ENCODE results near the gene TBX10. TPM values are rescaled to one million over a fixed set of nuclear protein-coding genes. Genes with fewer than 3 reads are reported as not detected.

Gene TBX10
- total and polyA plus RNA-seq, 2 donors (not counting 3 experiments of a cell fraction or from before 2014, with no cell fraction given): not detected

DNA sequence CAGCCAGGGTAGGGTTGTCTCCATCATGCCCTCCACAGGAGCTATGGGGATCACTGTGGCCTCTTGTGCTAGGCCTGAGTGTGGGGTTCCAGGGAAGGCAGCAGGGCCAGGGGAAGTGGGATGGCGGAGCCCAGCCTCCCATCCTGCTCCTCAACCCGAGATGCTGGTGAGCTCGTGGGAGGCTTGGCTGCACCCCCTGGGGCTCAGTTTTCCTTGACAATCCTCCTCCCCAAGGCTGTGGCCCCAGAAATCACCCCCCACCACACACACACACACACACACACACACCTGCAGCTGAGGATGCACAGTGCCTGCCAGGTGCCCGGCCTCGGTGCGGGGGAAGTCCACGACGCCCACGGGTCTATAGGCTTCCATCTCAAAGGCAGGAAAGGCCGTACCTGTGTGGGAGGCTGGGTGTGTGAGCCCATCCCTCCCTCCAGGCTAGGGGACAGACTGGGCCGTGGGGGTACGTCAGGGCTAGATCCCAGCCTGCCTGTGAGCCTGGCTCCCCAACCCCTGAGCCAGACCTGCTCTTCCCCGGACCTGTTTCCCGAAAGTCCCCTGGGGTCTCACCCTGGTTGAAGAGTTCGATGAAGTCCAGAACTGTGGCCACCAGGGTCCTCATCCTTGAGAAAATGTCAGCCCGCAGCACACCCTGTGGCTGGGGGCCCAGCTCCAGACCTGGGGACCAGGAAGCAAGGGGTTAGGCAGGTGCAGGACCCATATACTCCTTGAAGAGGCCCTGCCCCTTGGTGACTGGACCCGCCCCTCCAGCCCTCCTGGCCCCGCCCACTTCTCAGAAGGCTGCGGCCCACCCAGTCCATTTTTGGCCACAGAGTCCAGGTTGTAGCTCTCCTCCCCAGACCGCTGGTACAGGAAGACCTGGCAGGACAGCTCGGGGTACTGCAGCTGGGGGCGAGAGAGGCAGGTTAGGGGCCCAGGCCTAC is 5.2 kb upstream of the TBX10 start:
- no peaks in the 10 kb centered on the region for H3K4me1 ChIP-seq (ENCODE audit: control insufficient read depth, extremely low read depth, insufficient read depth, low read length)
- H3K9ac ChIP-seq (replicated peaks; ENCODE audit: extremely low read depth, insufficient read depth, low read length): no peak overlapping the region
- DNase-seq (ENCODE audit: low read depth, low spot score) (no peak), FAIRE-seq (no peak)
- no peaks in the 10 kb centered on the region for H4K20me1 ChIP-seq (replicated peaks; ENCODE audit: control insufficient read depth, extremely low read depth, insufficient read depth, low read length)
- POLR2A ChIA-PET: no interaction called here
- H3K4me3 ChIP-seq (replicated peaks in 1 of 3; ENCODE audit: insufficient read depth in 1 of 3, low read depth in 1 of 3, low read length in 3 of 3): no peak overlapping the region
- H3K27me3 ChIP-seq (ENCODE audit: control insufficient read depth in 2 of 2, insufficient read depth in 2 of 2, low read length in 2 of 2): no peaks in the 10 kb centered on the region
- no peak overlapping the region for H3K27ac ChIP-seq (ENCODE audit: insufficient read depth, low read depth, low read length)
- no peaks in the 10 kb centered on the region for H3K79me2 ChIP-seq (ENCODE audit: control insufficient read depth, insufficient read depth, low read length)
- no peak overlapping the region for H2AFZ ChIP-seq (ENCODE audit: low read depth, low read length)
- dilution Hi-C loops (cut with MboI; ENCODE audit: extremely low pct_ligation_motif_present, low sequenced_read_pairs): no loop called here
- no peak overlapping the region for H3K4me2 ChIP-seq (ENCODE audit: insufficient read depth, low read length)
- CTCF ChIA-PET: interaction anchor here (0.8 to 1.8 kb wide), 5 partner anchors 8 to 31 kb away, joined by 3 to 8 read pairs (median 4); partner anchors contain the start of gene NUDT8
- intact Hi-C loops (cut with micrococcal nuclease): no loop called here
- H3K9me1 ChIP-seq (replicated peaks; ENCODE audit: control insufficient read depth, extremely low read depth, insufficient read depth, low read length): no peaks in the 10 kb centered on the region
- no peaks in the 10 kb centered on the region for H3K9me3 ChIP-seq (replicated peaks; ENCODE audit: control insufficient read depth, insufficient read depth, low read length)
- TF ChIP-seq JUN (IDR thresholded peaks at IDR 0.05; ENCODE audit: borderline replicate concordance, insufficient read depth, insufficient read length, low read depth): no peak
- no peak for TF ChIP-seq FOS (IDR thresholded peaks at IDR 0.05; ENCODE audit: borderline replicate concordance, insufficient read depth, low read length)
- TF ChIP-seq, protein P1, sequence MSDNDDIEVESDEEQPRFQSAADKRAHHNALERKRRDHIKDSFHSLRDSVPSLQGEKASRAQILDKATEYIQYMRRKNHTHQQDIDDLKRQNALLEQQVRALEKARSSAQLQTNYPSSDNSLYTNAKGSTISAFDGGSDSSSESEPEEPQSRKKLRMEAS (IDR thresholded peaks at IDR 0.05; ENCODE audit: insufficient read depth, insufficient read length): no peak
- TF ChIP-seq, protein P2, sequence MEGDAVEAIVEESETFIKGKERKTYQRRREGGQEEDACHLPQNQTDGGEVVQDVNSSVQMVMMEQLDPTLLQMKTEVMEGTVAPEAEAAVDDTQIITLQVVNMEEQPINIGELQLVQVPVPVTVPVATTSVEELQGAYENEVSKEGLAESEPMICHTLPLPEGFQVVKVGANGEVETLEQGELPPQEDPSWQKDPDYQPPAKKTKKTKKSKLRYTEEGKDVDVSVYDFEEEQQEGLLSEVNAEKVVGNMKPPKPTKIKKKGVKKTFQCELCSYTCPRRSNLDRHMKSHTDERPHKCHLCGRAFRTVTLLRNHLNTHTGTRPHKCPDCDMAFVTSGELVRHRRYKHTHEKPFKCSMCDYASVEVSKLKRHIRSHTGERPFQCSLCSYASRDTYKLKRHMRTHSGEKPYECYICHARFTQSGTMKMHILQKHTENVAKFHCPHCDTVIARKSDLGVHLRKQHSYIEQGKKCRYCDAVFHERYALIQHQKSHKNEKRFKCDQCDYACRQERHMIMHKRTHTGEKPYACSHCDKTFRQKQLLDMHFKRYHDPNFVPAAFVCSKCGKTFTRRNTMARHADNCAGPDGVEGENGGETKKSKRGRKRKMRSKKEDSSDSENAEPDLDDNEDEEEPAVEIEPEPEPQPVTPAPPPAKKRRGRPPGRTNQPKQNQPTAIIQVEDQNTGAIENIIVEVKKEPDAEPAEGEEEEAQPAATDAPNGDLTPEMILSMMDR (IDR thresholded peaks at IDR 0.05; ENCODE audit: extremely low read depth in 1 of 2, insufficient read depth in 1 of 2, low read depth in 1 of 2, low read length in 2 of 2): no peak
- TF ChIP-seq GATA2 (IDR thresholded peaks at IDR 0.05; ENCODE audit: insufficient read depth, insufficient read length, low read depth, low read length): no peak
- TF ChIP-seq MYC (IDR thresholded peaks at IDR 0.05; ENCODE audit: low read depth, low read length): no peak
- TF ChIP-seq POLR2A (IDR thresholded peaks at IDR 0.05; ENCODE audit: low read depth, low read length): no peak
- TF ChIP-seq POLR2AphosphoS5 (IDR thresholded peaks at IDR 0.05; ENCODE audit: insufficient read depth, low read depth, low read length): no peak
- TF ChIP-seq EZH2 (IDR thresholded peaks at IDR 0.05; ENCODE audit: borderline replicate concordance, low read depth, low read length, severe bottlenecking): no peak
- BruUV-seq (replicated peaks): no TSS peak
- no peaks in the 10 kb centered on the region for H3K36me3 ChIP-seq (ENCODE audit: control insufficient read depth in 2 of 2, extremely low read depth in 1 of 2, insufficient read depth in 2 of 2, low read length in 2 of 2)
